Stomach (tissue), 9 donors: ENCODE data around the gene CDKL1. TPM values are rescaled to one million over a fixed set of nuclear protein-coding genes. Genes with fewer than 3 reads are reported as not detected.

Experiments used
- DNase-seq, 2 donors: peaks; one replicate each; pipeline versions ENCODE4 v3.0.0 to v3.0.0-alpha.2; 2013 to 2019
- H3K27ac ChIP-seq, 5 donors: fragments of 200-600 bp in 4 of 5; sonication (generic) in 4 of 5; one replicate each; pipeline ENCODE4 v1.5.1; 2013 to 2019; ENCODE audit warnings: mild to moderate bottlenecking in 1 of 5, moderate library complexity in 1 of 5
- H3K27me3 ChIP-seq, 3 donors: fragments of 200-600 bp; sonication (generic); one replicate each; pipeline ENCODE4 v1.5.1; 2017 to 2019; ENCODE audit warnings: mixed run types in 1 of 3
- H3K36me3 ChIP-seq, 4 donors: fragments of 200-600 bp; sonication (generic); 1 replicate in 3 of 4; 2 replicates in 1 of 4; pipeline ENCODE4 v1.5.1; 2016 to 2019
- H3K4me1 ChIP-seq, 4 donors: fragments of 200-600 bp; sonication (generic); one replicate each; pipeline ENCODE4 v1.5.1; 2016 to 2019
- H3K4me3 ChIP-seq, 4 donors: fragments of 200-600 bp; sonication (generic) in 3 of 4; one replicate each; pipeline ENCODE4 v1.5.1; 2016 to 2019; ENCODE audit warnings: mild to moderate bottlenecking in 1 of 4
- H3K9me3 ChIP-seq, 4 donors: fragments of 200-600 bp; sonication (generic); one replicate each; pipeline ENCODE4 v1.5.1; 2016 to 2019
- CTCF ChIP-seq, 7 experiments: fragments of 450-650 bp in 4 of 7; fragments of 200-600 bp in 3 of 7; sonication (generic) in 3 of 7; IDR thresholded peaks; one replicate each; pipeline ENCODE4 v1.5.1; 2016 to 2019; ENCODE audit warnings: antibody characterized with exemption in 7 of 7, control low read depth in 2 of 7, mild to moderate bottlenecking in 1 of 7
- EP300 ChIP-seq: sonication (generic); formaldehyde crosslinking; IDR thresholded peaks from one replicate; pipeline ENCODE4 v1.6.1; 2017; ENCODE audit warnings: antibody characterized with exemption
- POLR2A ChIP-seq, 4 donors: fragments of 450-650 bp; IDR thresholded peaks; one replicate each; pipeline ENCODE4 v1.6.1; 2016; ENCODE audit warnings: antibody characterized with exemption in 4 of 4, control low read depth in 2 of 4, mild to moderate bottlenecking in 1 of 4, moderate library complexity in 1 of 4
- POLR2AphosphoS5 ChIP-seq, 3 donors: sonication (generic); formaldehyde crosslinking; IDR thresholded peaks; one replicate each; pipeline ENCODE4 v1.6.1; 2016; ENCODE audit warnings: antibody characterized with exemption in 3 of 3
- WGBS, 5 donors: extraction: QIAGEN DNeasy Blood & Tissue Kit in 3 of 5; methylation state at CpG; one replicate each; pipeline versions ENCODE4 v1.1.5 to v1.1.7; 2013 to 2018; 5-methylcytosine and 5-hydroxymethylcytosine counted together
- intact Hi-C: fragments of 100-400 bp; cut with DNase I; formaldehyde crosslinking; loops from one replicate; pipeline ENCODE4 v1.15.1; 2023; ENCODE audit warnings: low total_unique reads
- polyA plus RNA-seq, 3 donors: library from polyadenylated mRNA; stranded (reverse); fragments of 200-250 nt; gene quantifications; one replicate each; pipeline ENCODE4 v1.2.3, GENCODE V29; 2013
- total RNA-seq, 5 donors: library from RNA; depleted of rRNA; stranded (reverse); fragments of >200 nt; gene quantifications; one replicate each; pipeline versions ENCODE4 v1.1.0 to v1.2.3, GENCODE V29; 2014 to 2016
- donor health status: healthy with polysubstance abuse.
- donor health status: Bipolar disorder and iron deficiency.
- donor health status: healthy.

The CDKL1 gene
- total and polyA plus RNA-seq, 8 donors: 0.61 to 174 (median 1.4) TPM; not detected in 1

GRCh38 chr14:50410921-50411320, 14.2 kb upstream of the CDKL1 start:
- TF ChIP-seq CTCF (IDR thresholded peaks at IDR 0.05) (no peak), POLR2A (IDR thresholded peaks at IDR 0.05) (no peak), POLR2AphosphoS5 (IDR thresholded peaks at IDR 0.05) (no peak)

GRCh38 chr14:50410071-50410470, 13.4 kb upstream of the CDKL1 start:
- H3K4me3 ChIP-seq: no peak overlapping the region
- WGBS, 5 donors: 70 to 82% (median 74%) methylated on average over 3 of the region's 3 CpGs
- intact Hi-C loops: no loop called here

More at GRCh38 chr14:50410921-50411320, 14.2 kb upstream of the CDKL1 start:
- intact Hi-C loops: no loop called here
- Histone ChIP-seq H3K9me3 (no peaks in the 10 kb centered on the region), H3K4me3 (no peak overlapping the region), H3K36me3 (peaks cover 0 to 4% (median 0%) of the 10 kb centered on the region in 4 donors), H3K4me1 (no peaks in the 10 kb centered on the region), H3K27ac (no peak overlapping the region), H3K27me3 (no peaks in the 10 kb centered on the region)
- no peak for DNase-seq
- 75 to 88% (median 82%) methylated on average over 1 of the region's 1 CpG for WGBS, 5 donors

GRCh38 chr14:50407111-50407812, 10.6 kb upstream of the CDKL1 start:
- Histone ChIP-seq H3K36me3 (no peaks in the 10 kb centered on the region), H3K27ac (no peak overlapping the region), H3K4me3 (no peak overlapping the region), H3K27me3 (no peaks in the 10 kb centered on the region), H3K9me3 (no peaks in the 10 kb centered on the region), H3K4me1 (no peaks in the 10 kb centered on the region)
- DNase-seq: peak in 1 of 2 donors; percentile 30
- TF ChIP-seq POLR2A (IDR thresholded peaks at IDR 0.05) (no peak), EP300 (no peak), POLR2AphosphoS5 (IDR thresholded peaks at IDR 0.05) (no peak), CTCF (IDR thresholded peaks at IDR 0.05) (no peak)
- intact Hi-C loops: no loop called here
- 69 to 74% (median 72%) methylated on average over 6 of the region's 6 CpGs for WGBS, 5 donors

More at GRCh38 chr14:50410071-50410470, 13.4 kb upstream of the CDKL1 start:
- Histone ChIP-seq H3K27ac (no peak overlapping the region), H3K9me3 (no peaks in the 10 kb centered on the region), H3K36me3 (no peaks in the 10 kb centered on the region), H3K4me1 (no peaks in the 10 kb centered on the region), H3K27me3 (no peaks in the 10 kb centered on the region)
- TF ChIP-seq POLR2AphosphoS5 (IDR thresholded peaks at IDR 0.05) (no peak), CTCF (IDR thresholded peaks at IDR 0.05) (no peak), POLR2A (IDR thresholded peaks at IDR 0.05) (no peak), EP300 (no peak)
- DNase-seq: peak in 1 of 2 donors; percentile 12

GRCh38 chr14:50403419-50403818, 6.7 kb upstream of the CDKL1 start:
- TF ChIP-seq POLR2AphosphoS5 (IDR thresholded peaks at IDR 0.05): no peak
- no peak for TF ChIP-seq POLR2A (IDR thresholded peaks at IDR 0.05)
- TF ChIP-seq EP300: no peak
- TF ChIP-seq CTCF (IDR thresholded peaks at IDR 0.05): no peak
- no peak overlapping the region for H3K27ac ChIP-seq
- H3K4me3 ChIP-seq: no peak overlapping the region
- intact Hi-C loops: no loop called here
- peak in 1 of 2 donors; percentile 33 for DNase-seq
- H3K4me1 ChIP-seq: peaks cover 0 to 12% (median 5%) of the 10 kb centered on the region in 4 donors
- H3K27me3 ChIP-seq: no peaks in the 10 kb centered on the region
- H3K36me3 ChIP-seq: no peaks in the 10 kb centered on the region
- no peaks in the 10 kb centered on the region for H3K9me3 ChIP-seq
